C4-2B (cell line): ENCODE measurements around the gene RNF133.

Experiments
- CTCF ChIP-seq: fragments of 450-650 bp; conservative IDR thresholded peaks from 2 replicates; pipeline ENCODE4 v1.5.1; 2017; ENCODE audit warnings: mild to moderate bottlenecking
- ZFX ChIP-seq: fragments of 450-650 bp; IDR thresholded peaks from 2 replicates; pipeline ENCODE4 v1.6.1; 2017

- TF ChIP-seq CTCF (no peak), ZFX (no peak)
These were observed 4.2 kb downstream of the RNF133 start for GRCh38 chr7:122694697-122695096.
